Kidney epithelial cell (primary cell): ENCODE results near the gene NKX2-3. TPM values are rescaled to one million over a fixed set of nuclear protein-coding genes. Genes with fewer than 3 reads are reported as not detected.

Experiments used
- DNase-seq: peaks from one replicate; pipeline ENCODE4 v3.0.0-alpha.2; 2010; ENCODE audit warnings: low read depth
- H3K27me3 ChIP-seq: 2 replicates; pipeline ENCODE4 v1.6.0; 2011; ENCODE audit warnings: low read length; ENCODE audit not compliant: control insufficient read depth, insufficient read depth
- H3K36me3 ChIP-seq: 2 replicates; pipeline ENCODE4 v1.5.1; 2011; ENCODE audit warnings: low read length; ENCODE audit not compliant: control insufficient read depth, insufficient read depth
- H3K4me3 ChIP-seq: 2 replicates; pipeline ENCODE4 v1.5.1; 2011; ENCODE audit warnings: low read depth, mild to moderate bottlenecking, control low read depth, low read length
- total RNA-seq: library from RNA; depleted of rRNA; stranded (reverse); fragments of >200 nt; gene quantifications from 2 replicates; pipeline ENCODE4 v1.2.3, GENCODE V29; 2015
- TF ChIP-seq, protein P1 (sequence below): IDR thresholded peaks from 2 replicates; pipeline ENCODE4 v1.5.1; 2011; ENCODE audit warnings: mild to moderate bottlenecking, moderate library complexity, low read length, control low read depth, inconsistent platforms; ENCODE audit not compliant: insufficient read depth, poor library complexity, severe bottlenecking

The NKX2-3 gene
- total RNA-seq, 1 donor from 2014 or later, result not detected

DNA sequence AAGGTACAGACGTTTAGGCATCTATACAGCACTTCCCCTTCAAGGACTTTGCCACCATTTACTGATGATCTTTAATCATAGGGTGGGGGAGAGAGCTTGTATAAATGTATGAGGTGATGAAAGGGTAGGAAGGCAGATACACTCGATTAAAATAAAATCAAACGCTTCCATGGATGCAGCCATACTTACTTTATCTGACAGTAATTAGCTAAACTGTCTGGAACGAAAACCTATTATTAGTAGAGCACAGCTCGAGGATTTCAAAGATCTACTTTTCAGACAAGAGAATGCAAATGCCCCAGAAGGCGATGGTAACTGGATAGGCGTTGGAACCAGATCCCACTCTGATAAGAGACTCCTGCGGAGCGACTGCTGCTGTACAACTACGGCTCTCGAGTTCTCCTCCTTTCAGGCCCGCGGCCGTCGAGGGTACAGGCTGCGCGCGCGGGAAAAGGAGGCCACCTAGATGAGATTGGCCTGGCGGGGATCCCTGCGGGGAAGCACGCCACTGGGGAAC is 3.1 kb upstream of the NKX2-3 start:
- TF ChIP-seq, protein P1, sequence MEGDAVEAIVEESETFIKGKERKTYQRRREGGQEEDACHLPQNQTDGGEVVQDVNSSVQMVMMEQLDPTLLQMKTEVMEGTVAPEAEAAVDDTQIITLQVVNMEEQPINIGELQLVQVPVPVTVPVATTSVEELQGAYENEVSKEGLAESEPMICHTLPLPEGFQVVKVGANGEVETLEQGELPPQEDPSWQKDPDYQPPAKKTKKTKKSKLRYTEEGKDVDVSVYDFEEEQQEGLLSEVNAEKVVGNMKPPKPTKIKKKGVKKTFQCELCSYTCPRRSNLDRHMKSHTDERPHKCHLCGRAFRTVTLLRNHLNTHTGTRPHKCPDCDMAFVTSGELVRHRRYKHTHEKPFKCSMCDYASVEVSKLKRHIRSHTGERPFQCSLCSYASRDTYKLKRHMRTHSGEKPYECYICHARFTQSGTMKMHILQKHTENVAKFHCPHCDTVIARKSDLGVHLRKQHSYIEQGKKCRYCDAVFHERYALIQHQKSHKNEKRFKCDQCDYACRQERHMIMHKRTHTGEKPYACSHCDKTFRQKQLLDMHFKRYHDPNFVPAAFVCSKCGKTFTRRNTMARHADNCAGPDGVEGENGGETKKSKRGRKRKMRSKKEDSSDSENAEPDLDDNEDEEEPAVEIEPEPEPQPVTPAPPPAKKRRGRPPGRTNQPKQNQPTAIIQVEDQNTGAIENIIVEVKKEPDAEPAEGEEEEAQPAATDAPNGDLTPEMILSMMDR, result no peak
- H3K27me3 ChIP-seq, result peaks cover 89% of the 10 kb centered on the region

GRCh38 chr10:99530108-99531025 is 2.4 kb upstream of the NKX2-3 start:
- Histone ChIP-seq H3K36me3 (no peaks in the 10 kb centered on the region), H3K4me3 (no peak overlapping the region), H3K27me3 (peaks cover 90% of the 10 kb centered on the region)
- TF ChIP-seq, protein P1, result no peak
- no peak for DNase-seq

More for the DNA sequence above, 3.1 kb upstream of the NKX2-3 start:
- H3K36me3 ChIP-seq, result no peaks in the 10 kb centered on the region
- no peak for DNase-seq
- H3K4me3 ChIP-seq, result no peak overlapping the region

DNA sequence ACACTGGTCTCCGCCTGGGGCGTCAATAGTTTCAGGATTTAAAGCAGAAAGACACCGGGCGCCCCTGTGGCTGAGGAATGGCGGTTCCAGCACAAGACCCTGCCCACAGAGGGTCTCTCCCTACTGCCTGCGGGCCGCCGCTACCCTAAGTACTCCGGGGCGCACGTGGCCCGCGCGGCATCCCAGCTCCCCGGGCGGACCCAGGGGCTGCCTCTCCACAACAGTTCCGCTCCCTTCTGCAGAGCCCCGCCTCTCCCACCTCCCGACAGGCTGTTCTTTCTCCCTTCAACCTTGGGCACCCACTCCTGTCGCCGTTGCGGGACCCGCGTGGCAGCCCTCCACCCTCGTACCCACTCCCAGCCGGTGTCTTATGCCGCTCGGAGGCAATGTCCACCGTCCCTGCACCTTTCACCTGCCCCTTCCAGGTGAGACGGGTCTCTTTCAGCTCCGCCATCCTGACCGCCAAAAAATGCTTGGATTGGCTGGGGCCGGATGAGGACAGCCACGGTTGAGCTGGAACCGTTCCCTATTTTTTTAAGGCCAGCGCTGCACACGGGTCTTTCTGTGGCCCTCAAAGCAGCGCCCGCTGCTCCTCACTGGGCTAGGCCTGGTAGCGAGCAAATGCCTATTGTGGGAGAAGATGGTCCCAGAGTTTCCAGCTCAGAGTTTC is 1.6 kb upstream of the NKX2-3 start:
- H3K36me3 ChIP-seq, result no peaks in the 10 kb centered on the region
- TF ChIP-seq, protein P1, result no peak
- peaks cover 93% of the 10 kb centered on the region for H3K27me3 ChIP-seq
- DNase-seq, result no peak
- H3K4me3 ChIP-seq, result no peak overlapping the region

DNA sequence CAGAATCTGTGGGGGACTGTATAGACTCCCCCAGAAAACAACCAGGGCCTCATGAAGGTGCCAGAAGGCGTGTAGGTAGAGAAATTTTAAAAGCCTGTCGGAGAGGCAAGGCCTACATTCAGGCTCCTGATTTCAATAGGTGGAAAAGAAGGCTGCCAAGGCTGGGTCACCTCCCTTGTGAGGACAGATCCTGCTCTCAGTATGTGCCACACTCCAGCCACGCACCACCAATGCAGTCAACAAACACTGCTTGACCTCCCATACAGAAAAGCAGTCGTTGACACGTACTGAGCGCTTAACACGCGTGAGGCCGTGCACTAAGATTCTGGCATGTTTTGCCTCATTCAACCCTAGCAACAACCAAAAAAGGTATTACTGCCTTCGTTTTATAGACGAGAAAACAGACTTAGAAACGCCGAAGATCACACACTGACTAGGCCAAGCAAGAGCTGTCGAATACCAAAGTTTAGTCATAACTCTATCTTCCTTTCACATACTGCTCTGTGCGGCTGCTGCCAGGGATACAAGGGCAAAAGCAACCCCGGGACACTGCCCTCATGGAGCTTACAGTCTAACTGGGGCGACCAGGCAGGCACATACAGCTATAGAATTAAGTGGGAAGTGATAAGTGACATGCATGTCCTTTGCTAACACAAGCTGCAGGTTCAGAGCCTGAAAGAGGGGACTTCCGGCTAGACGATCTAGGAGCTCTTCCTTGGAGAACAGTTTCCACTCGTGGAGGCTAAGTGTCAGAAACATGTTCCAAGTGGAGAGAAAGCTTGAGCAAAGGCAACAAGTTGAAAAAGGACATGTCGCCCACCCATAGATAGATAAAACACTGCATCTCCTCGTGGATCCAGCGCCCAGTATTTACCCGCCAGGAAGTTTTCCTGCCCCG is 797 bp upstream of the NKX2-3 start:
- Histone ChIP-seq H3K27me3 (peaks cover 93% of the 10 kb centered on the region), H3K4me3 (no peak overlapping the region), H3K36me3 (no peaks in the 10 kb centered on the region)
- DNase-seq, result no peak
- TF ChIP-seq, protein P1, result no peak

- no peak for DNase-seq
- TF ChIP-seq, protein P1, result no peak
- H3K4me3 ChIP-seq, result no peak overlapping the region
- no peaks in the 10 kb centered on the region for H3K36me3 ChIP-seq
- peaks cover 92% of the 10 kb centered on the region for H3K27me3 ChIP-seq
Observed at GRCh38 chr10:99533496-99534449, 1.0 kb downstream of the NKX2-3 start.
